GM19025 (cell line): ENCODE measurements around the gene LRFN4.
A peak's percentile ranks its signal among the peaks of the same experiment; 100 is the strongest.

Source experiments
- ATAC-seq: cut with Tn5 transposase; IDR thresholded peaks from one replicate; pipeline ENCODE4 v1.9.1; 2021; ENCODE audit warnings: mild to moderate bottlenecking, low read depth, moderate library complexity; ENCODE audit not compliant: unreplicated experiment

Gene LRFN4

DNA sequence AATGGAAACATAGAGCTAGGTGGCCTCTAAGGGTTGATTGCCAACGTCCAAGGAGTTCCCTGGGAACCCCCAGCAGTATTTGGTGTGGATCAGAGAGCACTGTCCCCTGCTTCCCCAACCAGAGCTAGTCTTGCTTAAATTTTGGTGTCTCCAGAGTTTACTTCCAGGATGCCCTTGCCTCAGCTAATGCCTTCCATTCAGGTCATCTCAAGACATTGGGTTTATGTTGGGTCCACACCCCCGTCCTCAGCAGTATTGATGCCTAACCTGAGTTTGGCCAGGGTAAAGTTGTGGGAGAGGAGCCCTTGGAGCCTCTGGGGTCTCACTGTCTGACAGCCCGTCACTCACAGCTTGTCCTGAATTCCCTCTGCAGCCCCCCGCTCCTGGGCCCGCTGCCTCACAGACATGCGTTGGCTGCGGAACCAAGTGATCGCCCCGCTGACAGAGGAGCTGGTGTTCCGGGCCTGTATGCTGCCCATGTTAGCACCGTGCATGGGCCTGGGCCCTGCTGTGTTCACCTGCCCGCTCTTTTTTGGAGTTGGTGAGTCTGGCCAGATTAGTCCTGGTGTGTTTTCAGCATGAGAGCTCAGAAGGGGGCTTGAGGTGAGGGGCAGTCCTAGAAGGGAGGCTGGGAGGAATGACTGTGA is 12.2 kb upstream of the LRFN4 start:
- no peak for ATAC-seq

- ATAC-seq, result no peak
Observed at GRCh38 chr11:66845143-66845875, 11.6 kb upstream of the LRFN4 start.

DNA sequence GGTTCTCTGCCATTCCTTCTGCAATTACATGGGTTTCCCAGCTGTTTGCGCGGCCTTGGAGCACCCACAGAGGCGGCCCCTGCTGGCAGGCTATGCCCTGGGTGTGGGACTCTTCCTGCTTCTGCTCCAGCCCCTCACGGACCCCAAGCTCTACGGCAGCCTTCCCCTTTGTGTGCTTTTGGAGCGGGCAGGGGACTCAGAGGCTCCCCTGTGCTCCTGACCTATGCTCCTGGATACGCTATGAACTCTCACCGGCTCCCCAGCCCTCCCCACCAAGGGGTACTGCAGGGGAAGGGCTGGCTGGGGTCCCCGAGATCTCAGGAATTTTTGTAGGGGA is 11.0 kb upstream of the LRFN4 start:
- no peak for ATAC-seq

- no peak for ATAC-seq
Observed at GRCh38 chr11:66846671-66847091, 10.2 kb upstream of the LRFN4 start.

DNA sequence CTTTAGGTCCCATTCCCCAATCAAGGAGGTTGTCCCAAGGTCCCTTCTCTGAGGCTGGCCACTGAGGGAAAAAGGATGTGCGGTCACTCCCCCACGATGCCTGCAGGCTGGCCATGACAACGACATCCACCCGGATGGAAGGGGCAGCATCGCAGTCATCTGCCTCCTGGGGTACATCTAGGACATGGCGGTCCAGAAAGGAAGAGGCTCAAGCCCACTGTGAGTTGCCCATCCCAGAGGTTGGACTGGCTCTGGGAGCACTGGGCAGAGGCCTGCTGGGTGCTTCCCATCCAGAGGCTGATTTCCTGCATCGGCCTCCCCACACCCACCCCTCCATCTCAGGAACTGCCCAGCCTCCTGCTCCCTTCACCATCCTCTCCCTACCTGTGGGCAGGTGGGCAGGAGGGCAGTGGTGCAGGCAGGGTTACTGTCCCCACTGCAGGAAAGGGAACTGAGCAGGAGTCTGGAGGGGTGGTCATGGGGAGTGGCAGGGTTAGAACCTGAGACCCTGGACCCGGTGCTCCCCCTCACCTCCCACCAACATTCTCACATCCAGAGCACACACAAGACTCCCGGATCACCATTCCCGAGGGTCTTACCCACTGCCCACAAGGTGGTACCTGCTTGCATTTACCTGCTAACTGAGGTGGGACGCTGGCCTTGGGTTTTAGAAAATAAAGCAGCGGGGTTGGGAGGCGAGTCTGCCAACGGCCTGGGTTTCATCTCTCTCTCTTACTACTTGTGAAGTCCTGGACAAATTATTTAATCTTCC is 9.2 kb upstream of the LRFN4 start:
- ATAC-seq, result no peak

DNA sequence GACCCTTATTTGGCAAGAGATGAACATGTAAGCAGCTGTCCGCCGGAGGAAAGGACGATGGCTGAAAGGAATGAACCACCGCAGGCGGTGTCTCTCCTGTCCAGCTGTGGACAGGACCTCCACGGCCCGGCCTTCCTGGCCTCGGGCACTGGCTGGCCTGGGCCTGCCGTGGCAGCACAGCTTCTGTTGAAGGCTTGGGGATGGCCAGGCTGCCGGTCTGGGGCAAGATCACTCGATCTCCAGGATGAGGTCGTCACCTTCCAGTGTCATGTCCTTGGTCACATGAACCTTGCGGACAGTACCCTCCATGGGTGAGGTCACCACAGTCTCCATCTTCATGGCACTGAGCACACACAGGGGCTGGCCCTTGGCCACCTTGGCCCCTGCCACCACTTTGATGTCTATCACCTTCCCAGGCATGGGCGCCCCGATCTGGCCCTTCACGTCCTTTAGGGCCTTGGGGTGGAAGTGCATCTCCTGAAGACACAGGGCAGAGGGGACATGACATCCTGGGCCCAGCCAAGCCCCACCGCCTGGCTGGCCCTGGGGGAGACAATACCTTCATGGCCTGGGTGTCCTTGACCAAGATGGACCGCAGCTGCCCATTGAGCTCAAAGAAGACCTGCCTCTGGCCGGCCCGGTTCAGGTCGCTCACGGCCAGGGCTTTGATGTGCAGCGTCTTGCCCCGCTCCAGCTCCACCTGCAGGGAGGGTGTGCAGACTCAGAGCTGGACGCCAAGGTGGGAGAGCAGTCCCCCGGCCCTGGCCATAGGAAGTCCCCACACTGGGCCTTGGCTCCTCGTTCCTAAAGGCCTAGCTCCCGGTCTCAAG is 8.0 kb upstream of the LRFN4 start:
- no peak for ATAC-seq

GRCh38 chr11:66849501-66850234 is 7.2 kb upstream of the LRFN4 start:
- ATAC-seq, result no peak

DNA sequence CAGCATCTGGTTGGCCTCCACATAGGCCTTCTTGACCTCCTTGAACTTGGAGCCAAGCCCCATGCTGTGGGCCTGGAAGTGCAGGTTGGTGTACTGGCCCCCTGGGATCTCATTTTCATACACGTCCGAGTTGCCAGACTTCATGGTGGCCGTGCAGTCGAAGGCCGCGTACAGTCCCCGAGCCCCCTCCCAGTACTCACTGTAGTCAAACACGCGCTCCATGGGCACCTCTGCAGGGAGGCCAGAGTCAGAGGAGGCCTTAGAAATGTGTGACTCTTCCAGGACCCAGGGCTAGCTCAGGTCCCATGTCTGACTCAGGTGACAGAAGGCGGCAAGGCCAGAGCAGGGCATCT is 6.7 kb upstream of the LRFN4 start:
- no peak for ATAC-seq

DNA sequence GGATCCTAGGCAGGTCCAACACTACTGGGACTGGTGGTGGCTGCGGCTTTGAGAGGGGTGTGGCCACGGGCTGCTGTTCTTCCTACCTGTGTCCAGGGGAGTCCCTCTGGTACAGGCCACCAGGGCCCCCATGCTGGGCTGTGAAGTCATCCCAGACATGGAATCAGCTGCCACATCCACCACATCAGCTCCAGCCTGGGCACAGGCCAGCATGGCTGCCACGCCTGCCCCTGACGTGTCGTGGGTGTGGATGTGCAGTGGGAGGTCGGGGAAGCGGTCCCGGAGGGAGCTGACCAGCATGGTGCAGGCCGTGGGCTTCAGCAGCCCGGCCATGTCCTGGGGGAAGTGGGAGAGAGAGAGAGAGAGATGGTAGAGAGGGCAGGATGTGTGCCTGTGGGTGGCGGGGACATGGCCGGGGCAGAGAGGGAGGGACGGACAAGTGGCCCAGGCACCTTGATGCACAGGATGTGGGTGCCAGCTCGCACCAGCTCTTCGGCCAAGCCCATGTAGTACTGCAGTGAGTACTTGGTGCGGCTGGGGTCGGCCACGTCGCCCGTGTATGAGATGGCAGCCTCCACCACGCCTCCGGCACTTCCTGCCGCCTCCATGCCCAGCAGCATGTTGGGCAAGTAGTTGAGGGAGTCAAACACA is 6.2 kb upstream of the LRFN4 start:
- no peak for ATAC-seq

- no peak for ATAC-seq
Observed at GRCh38 chr11:66851239-66851596, 5.6 kb upstream of the LRFN4 start.

DNA sequence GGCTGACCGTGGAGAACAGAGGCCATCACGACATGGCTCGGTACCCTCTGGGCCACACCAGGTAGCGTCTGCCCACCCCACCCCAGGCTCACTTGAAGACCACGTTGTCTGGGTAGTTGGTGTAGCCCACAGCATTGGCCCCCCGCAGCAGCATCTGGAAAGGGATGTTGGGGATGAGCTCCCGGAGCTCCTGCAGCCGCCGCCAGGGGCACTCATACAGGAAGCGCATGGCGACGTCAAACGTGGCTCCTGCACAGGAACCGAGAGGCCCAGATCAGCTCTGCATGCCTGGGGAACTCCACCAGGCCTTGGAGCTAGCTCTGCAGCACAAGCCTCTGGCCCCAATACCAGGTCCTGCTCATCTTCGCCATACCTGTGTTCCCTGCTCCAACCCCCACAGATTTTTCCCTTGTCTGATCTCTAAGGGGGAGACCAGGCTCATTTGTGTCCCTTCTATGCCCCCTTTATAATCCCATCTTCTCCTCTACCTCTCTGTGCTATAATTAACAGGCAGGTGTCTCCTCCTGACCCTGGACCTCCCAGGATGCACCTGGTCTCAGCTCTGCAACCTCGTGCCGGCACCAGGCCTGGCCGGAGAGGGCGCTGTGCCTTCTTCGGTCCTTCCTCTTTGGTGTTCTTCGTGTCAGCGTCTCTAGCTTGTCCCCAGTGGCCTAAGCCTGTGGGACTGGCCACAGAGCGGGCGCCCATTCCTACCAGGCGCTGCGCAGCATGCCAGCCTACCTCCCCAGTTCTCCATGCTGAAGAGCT is 5.0 kb upstream of the LRFN4 start:
- no peak for ATAC-seq

GRCh38 chr11:66852466-66853241 is 4.2 kb upstream of the LRFN4 start:
- ATAC-seq, result no peak

DNA sequence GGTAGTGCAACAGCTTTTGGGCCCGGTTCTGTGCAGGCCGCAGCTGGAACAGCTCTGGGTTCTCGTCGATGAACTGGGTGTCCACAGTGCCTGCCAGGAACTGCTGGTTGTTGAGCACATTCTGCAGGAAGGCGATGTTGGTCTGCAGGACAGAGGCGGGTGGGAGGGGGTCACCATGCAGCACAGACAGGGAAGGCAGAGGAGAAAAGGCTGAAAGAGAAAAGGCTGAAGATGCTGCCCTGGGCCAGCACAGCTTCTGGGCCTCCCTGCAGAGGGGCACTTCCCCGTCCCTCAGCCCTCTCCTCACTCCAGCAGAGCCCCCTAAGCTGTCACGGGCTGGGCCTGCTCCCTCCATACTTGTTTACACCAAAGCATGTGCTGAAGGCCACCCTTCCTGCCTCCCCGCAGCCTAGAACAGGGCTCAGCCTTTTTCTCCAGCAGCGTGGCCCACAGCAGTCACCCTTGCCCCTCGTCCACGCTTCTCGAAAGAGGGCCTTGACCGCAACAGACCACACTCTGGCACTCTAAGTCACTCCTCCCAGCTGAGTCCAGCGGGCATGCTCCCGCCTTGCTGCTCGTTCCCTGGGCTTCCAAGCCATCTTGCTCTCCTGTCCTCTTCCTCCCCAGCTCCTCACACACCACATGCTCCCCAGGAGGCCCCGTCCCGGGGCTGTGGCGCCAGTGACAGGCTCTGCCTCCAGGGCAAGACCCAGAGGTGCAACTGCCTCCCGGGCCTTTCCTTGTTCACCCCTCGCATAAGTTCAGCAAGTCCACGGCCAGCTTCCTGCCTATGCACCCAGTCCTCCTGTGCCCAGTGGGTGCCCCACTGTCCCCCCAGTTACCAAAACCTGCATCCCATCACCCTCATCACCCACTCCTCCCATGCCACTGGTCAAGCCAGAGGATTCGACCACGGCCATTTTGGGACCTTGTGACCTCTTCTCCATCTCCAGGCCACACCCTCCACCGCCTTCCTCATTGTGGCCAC is 3.3 kb upstream of the LRFN4 start:
- no peak for ATAC-seq

GRCh38 chr11:66854231-66854661 is 2.6 kb upstream of the LRFN4 start:
- ATAC-seq, result no peak

GRCh38 chr11:66854729-66855211 is 2.1 kb upstream of the LRFN4 start:
- no peak for ATAC-seq

DNA sequence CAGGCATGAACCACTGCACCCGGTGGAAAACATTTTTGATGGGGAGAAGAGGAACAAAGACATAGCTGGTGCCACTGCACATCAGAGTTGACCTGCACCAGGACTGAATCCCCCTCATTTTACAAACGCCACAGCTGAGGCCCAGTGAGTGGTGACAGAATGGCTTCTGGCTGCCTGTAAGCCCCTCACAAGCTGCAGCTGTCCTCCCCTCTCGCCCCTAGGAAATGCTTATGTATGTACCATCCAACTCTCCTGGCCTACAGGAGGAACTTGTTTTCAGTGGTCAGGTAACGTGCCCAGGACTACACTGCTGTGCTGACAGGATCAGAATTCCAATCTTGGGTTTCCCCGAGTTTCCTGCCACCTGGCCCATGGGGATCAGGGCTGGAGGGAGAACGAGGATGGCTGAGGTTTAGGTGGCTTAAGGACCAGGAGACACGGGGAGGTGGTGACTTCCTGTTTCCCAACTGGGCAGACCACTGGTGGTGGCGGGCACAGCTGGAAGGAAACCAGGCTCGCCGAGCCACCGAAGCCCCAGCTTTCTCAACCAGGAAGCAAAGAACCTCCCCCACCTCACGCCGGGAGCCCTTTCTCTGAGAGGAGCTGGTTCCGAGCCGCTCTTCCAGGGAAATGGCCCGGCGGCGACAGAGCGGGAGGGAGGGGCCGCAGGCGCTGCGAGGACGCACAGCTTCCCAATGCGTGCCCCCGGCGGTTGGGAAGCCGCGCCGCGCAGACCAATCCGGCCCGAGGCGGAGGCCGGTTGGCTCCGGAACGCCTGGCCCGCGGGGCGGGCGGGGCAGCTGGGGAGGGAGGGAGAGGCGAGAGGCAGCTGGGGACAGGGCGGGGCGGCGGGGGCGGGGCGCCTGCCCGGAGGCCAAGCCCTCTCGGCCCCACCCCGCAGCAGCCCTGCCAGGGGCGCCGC is 1.0 kb upstream of the LRFN4 start:
- peak; percentile 76 for ATAC-seq
